HEK293 (cell line): ENCODE data around the gene PPFIA4.
"Not testable (repeated sequence)": the region's sequence is repeated elsewhere in the genome, so short reads cannot be mapped to it uniquely, and the experiment has no call there.

Source experiments
- CTCF ChIA-PET: fragments of 350-600 bp; formaldehyde crosslinking; extraction: SDS; loops from one replicate; lab custom pipeline; 2021; ENCODE audit warnings: antibody characterized with exemption; lab: Yijun Ruan, JAX
- POLR2A ChIA-PET: fragments of 300-600 bp; formaldehyde crosslinking; extraction: SDS; loops from one replicate; lab custom pipeline; 2020; ENCODE audit warnings: antibody characterized with exemption, inconsistent platforms; lab: Yijun Ruan, JAX
- H3K27ac ChIP-seq: fragments of 200-500 bp; sonication (Bioruptor generic); 2 replicates; pipeline ENCODE4 v1.5.1; 2014; ENCODE audit warnings: low read depth, low read length, control low read depth, inconsistent platforms; ENCODE audit errors: extremely low read depth
- H3K36me3 ChIP-seq, 2 experiments: fragments of 200-500 bp in 1 of 2; sonication (Bioruptor generic) in 1 of 2; 1 replicate in 1 of 2; 2 replicates in 1 of 2; pipeline ENCODE4 v1.5.1; 2014 to 2017; ENCODE audit warnings: inconsistent platforms in 2 of 2, low read length in 2 of 2; ENCODE audit not compliant: control insufficient read depth in 2 of 2, insufficient read depth in 1 of 2
- H3K4me1 ChIP-seq: fragments of 200-500 bp; sonication (Bioruptor generic); 2 replicates; pipeline ENCODE4 v1.5.1; 2014; ENCODE audit warnings: mild to moderate bottlenecking, low read length, inconsistent platforms; ENCODE audit not compliant: control insufficient read depth, insufficient read depth
- H3K4me3 ChIP-seq: 2 replicates; pipeline ENCODE4 v1.5.1; 2011; ENCODE audit warnings: low read depth, mild to moderate bottlenecking, control low read depth, low read length, moderate library complexity
- H3K9me3 ChIP-seq: fragments of 200-500 bp; sonication (Bioruptor generic); 2 replicates; pipeline ENCODE4 v1.5.1; 2014; ENCODE audit warnings: low read depth, low read length, inconsistent platforms; ENCODE audit not compliant: control insufficient read depth, insufficient read depth
- BCL11B ChIP-seq: fragments of 450-650 bp; formaldehyde crosslinking; IDR thresholded peaks from 2 replicates; pipeline ENCODE4 v1.5.1; 2016; ENCODE audit warnings: low read depth, missing biosample characterization, missing genetic modification characterization
- BCL6B ChIP-seq: fragments of 450-650 bp; formaldehyde crosslinking; IDR thresholded peaks from 2 replicates; pipeline ENCODE4 v1.5.1; 2017; ENCODE audit warnings: missing biosample characterization, missing genetic modification characterization
- GLI4 ChIP-seq: fragments of 450-650 bp; formaldehyde crosslinking; IDR thresholded peaks from 2 replicates; pipeline ENCODE4 v1.5.1; 2016; ENCODE audit warnings: missing biosample characterization, missing genetic modification characterization
- HOXA7 ChIP-seq: sonication (generic); formaldehyde crosslinking; IDR thresholded peaks from 2 replicates; pipeline ENCODE4 v1.8.1; 2022; ENCODE audit warnings: missing genetic modification reagents, borderline replicate concordance
- KLF16 ChIP-seq: fragments of 450-650 bp; formaldehyde crosslinking; IDR thresholded peaks from 2 replicates; pipeline ENCODE4 v1.5.1; 2017; ENCODE audit warnings: missing biosample characterization, missing genetic modification characterization
- KLF8 ChIP-seq: fragments of 450-650 bp; formaldehyde crosslinking; IDR thresholded peaks from 2 replicates; pipeline ENCODE4 v1.5.1; 2016; ENCODE audit warnings: missing biosample characterization, missing genetic modification characterization
- PRDM6 ChIP-seq: fragments of 450-650 bp; formaldehyde crosslinking; IDR thresholded peaks from 2 replicates; pipeline ENCODE4 v1.5.1; 2017; ENCODE audit warnings: missing biosample characterization, missing genetic modification characterization
- YY1 ChIP-seq: fragments of 450-650 bp; formaldehyde crosslinking; IDR thresholded peaks from 2 replicates; pipeline ENCODE4 v1.5.1; 2018; ENCODE audit warnings: missing biosample characterization, missing genetic modification characterization
- YY2 ChIP-seq: fragments of 450-650 bp; formaldehyde crosslinking; IDR thresholded peaks from 2 replicates; pipeline ENCODE4 v1.5.1; 2016; ENCODE audit warnings: missing biosample characterization, missing genetic modification characterization
- ZBTB17 ChIP-seq: fragments of 450-650 bp; formaldehyde crosslinking; IDR thresholded peaks from 2 replicates; pipeline ENCODE4 v1.5.1; 2016; ENCODE audit warnings: missing biosample characterization, missing genetic modification characterization
- ZBTB44 ChIP-seq: fragments of 450-650 bp; IDR thresholded peaks from 2 replicates; pipeline ENCODE4 v1.5.1; 2018; ENCODE audit warnings: missing biosample characterization, mild to moderate bottlenecking, missing genetic modification characterization
- ZNF211 ChIP-seq: fragments of 450-650 bp; formaldehyde crosslinking; IDR thresholded peaks from 2 replicates; pipeline ENCODE4 v1.5.1; 2016; ENCODE audit warnings: low read depth, missing biosample characterization, missing genetic modification characterization
- ZNF302 ChIP-seq: fragments of 450-650 bp; formaldehyde crosslinking; IDR thresholded peaks from 2 replicates; pipeline ENCODE4 v1.5.1; 2016; ENCODE audit warnings: missing biosample characterization, missing genetic modification characterization, low read depth
- ZNF311 ChIP-seq: fragments of 450-650 bp; formaldehyde crosslinking; IDR thresholded peaks from 2 replicates; pipeline ENCODE4 v1.5.1; 2017; ENCODE audit warnings: missing biosample characterization, missing genetic modification characterization, borderline replicate concordance
- ZNF398 ChIP-seq: fragments of 450-650 bp; formaldehyde crosslinking; IDR thresholded peaks from 2 replicates; pipeline ENCODE4 v1.5.1; 2017; ENCODE audit warnings: missing biosample characterization, missing genetic modification characterization
- ZNF426 ChIP-seq: fragments of 450-650 bp; formaldehyde crosslinking; IDR thresholded peaks from 2 replicates; pipeline ENCODE4 v1.5.1; 2017; ENCODE audit warnings: missing biosample characterization, missing genetic modification characterization, mild to moderate bottlenecking, inconsistent platforms, moderate library complexity
- ZNF510 ChIP-seq: fragments of 450-650 bp; formaldehyde crosslinking; IDR thresholded peaks from 2 replicates; pipeline ENCODE4 v1.5.1; 2018; ENCODE audit warnings: mild to moderate bottlenecking, missing genetic modification characterization, missing biosample characterization; ENCODE audit not compliant: insufficient replicate concordance
- ZNF560 ChIP-seq: fragments of 450-650 bp; formaldehyde crosslinking; IDR thresholded peaks from 2 replicates; pipeline ENCODE4 v1.5.1; 2017; ENCODE audit warnings: missing biosample characterization, missing genetic modification characterization, borderline replicate concordance
- ZNF610 ChIP-seq: fragments of 450-650 bp; formaldehyde crosslinking; IDR thresholded peaks from 2 replicates; pipeline ENCODE4 v1.5.1; 2016; ENCODE audit warnings: missing biosample characterization, missing genetic modification characterization, borderline replicate concordance
- ZNF624 ChIP-seq: fragments of 450-650 bp; formaldehyde crosslinking; IDR thresholded peaks from 2 replicates; pipeline ENCODE4 v1.5.1; 2017; ENCODE audit warnings: missing biosample characterization, missing genetic modification characterization
- ZNF837 ChIP-seq: fragments of 450-650 bp; formaldehyde crosslinking; IDR thresholded peaks from 2 replicates; pipeline ENCODE4 v1.5.1; 2016; ENCODE audit warnings: missing biosample characterization, missing genetic modification characterization
- ZSCAN18 ChIP-seq: fragments of 450-650 bp; formaldehyde crosslinking; IDR thresholded peaks from 2 replicates; pipeline ENCODE4 v1.5.1; 2016; ENCODE audit warnings: missing biosample characterization, missing genetic modification characterization

Gene PPFIA4

GRCh38 chr1:202982715-202983430 is 43.4 kb upstream of the PPFIA4 start:
- ChIA-PET POLR2A (no interaction called here), CTCF (interaction anchor here (0.6 kb wide), 2 partner anchors 14 to 17 kb away, joined by 3 to 6 read pairs; no protein-coding TSS in a partner anchor)
- no peaks in the 10 kb centered on the region for H3K36me3 ChIP-seq
- H3K4me3 ChIP-seq = no peak overlapping the region
- TF ChIP-seq ZNF426 (no peak), ZNF837 (tag by site-specific recombination) (no peak), GLI4 (tag by site-specific recombination) (no peak), PRDM6 (tag by site-specific recombination) (no peak), ZNF560 (no peak), BCL11B (tag by site-specific recombination) (no peak), YY2 (no peak), ZNF624 (tag by site-specific recombination) (no peak), ZNF302 (no peak), KLF16 (tag by site-specific recombination) (no peak), ZNF398 (tag by site-specific recombination) (no peak), HOXA7 (CRISPR knock-in tag) (no peak), ZNF510 (tag by site-specific recombination) (no peak), YY1 (tag by site-specific recombination) (no peak), KLF8 (no peak), ZNF610 (no peak)
- no peaks in the 10 kb centered on the region for H3K4me1 ChIP-seq
- no peaks in the 10 kb centered on the region for H3K9me3 ChIP-seq
- no peak overlapping the region for H3K27ac ChIP-seq

GRCh38 chr1:202986120-202986519 is 40.2 kb upstream of the PPFIA4 start:
- H3K9me3 ChIP-seq, H3K4me1 ChIP-seq, POLR2A ChIA-PET, H3K27ac ChIP-seq, H3K36me3 ChIP-seq, H3K4me3 ChIP-seq: not testable (repeated sequence)
- CTCF ChIA-PET = interaction anchor here (1.3 kb wide), 1 partner anchor 9 kb away, joined by 3 read pairs; no protein-coding TSS in a partner anchor

- no peaks in the 10 kb centered on the region for H3K9me3 ChIP-seq
- ChIA-PET POLR2A (no interaction called here), CTCF (interaction anchor here (0.6 to 1.7 kb wide), 2 partner anchors 13 to 58 kb away, joined by 3 to 9 read pairs; no protein-coding TSS in a partner anchor)
- no peak overlapping the region for H3K4me3 ChIP-seq
- H3K27ac ChIP-seq = no peak overlapping the region
- H3K36me3 ChIP-seq = no peaks in the 10 kb centered on the region
- no peaks in the 10 kb centered on the region for H3K4me1 ChIP-seq
- no peak for TF ChIP-seq ZBTB44 (tag by site-specific recombination)
- no peak for TF ChIP-seq ZNF311 (tag by site-specific recombination)
- TF ChIP-seq ZNF211 (tag by site-specific recombination) = no peak
- no peak for TF ChIP-seq PRDM6 (tag by site-specific recombination)
- TF ChIP-seq BCL6B (tag by site-specific recombination) = no peak
- TF ChIP-seq ZSCAN18 (tag by site-specific recombination) = no peak
- TF ChIP-seq ZBTB17 (tag by site-specific recombination) = no peak
Observed at GRCh38 chr1:202987255-202987654, 39.0 kb upstream of the PPFIA4 start.
